Measurements from ENCODE around the gene DKK2.

GRCh38 chr4:107065201-107065600, 29.1 kb upstream of the DKK2 start:
- TF ChIP-seq CTCF (conservative IDR thresholded peaks at IDR 0.05) (no peak), ZFX (IDR thresholded peaks at IDR 0.05) (no peak)
